Measurements from ENCODE around the gene ZBTB8OS. TPM values are rescaled to one million over a fixed set of nuclear protein-coding genes. Genes with fewer than 3 reads are reported as not detected.
"Not testable (repeated sequence)": the region's sequence is repeated elsewhere in the genome, so short reads cannot be mapped to it uniquely, and the experiment has no call there.

The ZBTB8OS gene
- total RNA-seq, 2 donors from 2014 or later: 12.5 to 22.7 TPM

- DNase-seq: peak in 1 of 4 donors; percentile 4
- Histone ChIP-seq H3K4me1 (no peaks in the 10 kb centered on the region), H3K36me3 (replicated peaks in 1 of 2; ENCODE audit: insufficient read depth in 1 of 2, low read depth in 2 of 2) (peaks cover 0 to 3% of the 10 kb centered on the region in 2 donors), H3K4me3 (no peak overlapping the region), H3K27me3 (no peaks in the 10 kb centered on the region), H3K9me3 (no peaks in the 10 kb centered on the region), H3K27ac (no peak overlapping the region)
- intact Hi-C loops (cut with DNase I): no loop called here
- 73 to 85% methylated on average over 16 of the region's 16 CpGs for WGBS, 2 donors
- TF ChIP-seq POLR2A (IDR thresholded peaks at IDR 0.05): no peak
- TF ChIP-seq CTCF (IDR thresholded peaks at IDR 0.05): no peak
- ATAC-seq: no peak
Measured at GRCh38 chr1:32636914-32637645, 13.3 kb downstream of the ZBTB8OS start.

GRCh38 chr1:32635508-32636277 is 14.7 kb downstream of the ZBTB8OS start:
- Histone ChIP-seq H3K4me3 (no peak overlapping the region), H3K27me3 (no peaks in the 10 kb centered on the region), H3K4me1 (no peaks in the 10 kb centered on the region), H3K9me3 (no peaks in the 10 kb centered on the region), H3K27ac (no peak overlapping the region), H3K36me3 (replicated peaks in 1 of 2; ENCODE audit: insufficient read depth in 1 of 2, low read depth in 2 of 2) (peaks cover 0 to 3% of the 10 kb centered on the region in 2 donors)
- no peak for TF ChIP-seq POLR2A (IDR thresholded peaks at IDR 0.05)
- TF ChIP-seq CTCF (IDR thresholded peaks at IDR 0.05): no peak
- DNase-seq (no peak), ATAC-seq (no peak)
- 94 to 96% methylated on average over 8 of the region's 8 CpGs for WGBS, 2 donors
- intact Hi-C loops (cut with DNase I): no loop called here

GRCh38 chr1:32632829-32633228 is 17.5 kb downstream of the ZBTB8OS start:
- Histone ChIP-seq H3K36me3 (replicated peaks in 1 of 2; ENCODE audit: insufficient read depth in 1 of 2, low read depth in 2 of 2) (peaks cover 0 to 3% of the 10 kb centered on the region in 2 donors), H3K4me3 (no peak overlapping the region), H3K27ac (no peak overlapping the region), H3K27me3 (no peaks in the 10 kb centered on the region), H3K4me1 (no peaks in the 10 kb centered on the region), H3K9me3 (no peaks in the 10 kb centered on the region)
- TF ChIP-seq POLR2A (IDR thresholded peaks at IDR 0.05): no peak
- DNase-seq (no peak), ATAC-seq (no peak)
- intact Hi-C loops (cut with DNase I): no loop called here
- 80 to 82% methylated on average over 2 of the region's 2 CpGs for WGBS, 2 donors

- H3K4me1 ChIP-seq; H3K36me3 ChIP-seq (replicated peaks in 1 of 2; ENCODE audit: insufficient read depth in 1 of 2, low read depth in 2 of 2); H3K4me3 ChIP-seq; H3K9me3 ChIP-seq; intact Hi-C loops (cut with DNase I); DNase-seq; H3K27ac ChIP-seq; ATAC-seq; H3K27me3 ChIP-seq: not testable (repeated sequence)
- 95 to 100% methylated on average over 3 to 4 of the region's 4 CpGs for WGBS, 2 donors
Measured at GRCh38 chr1:32630173-32630572, 20.2 kb downstream of the ZBTB8OS start.

DNA sequence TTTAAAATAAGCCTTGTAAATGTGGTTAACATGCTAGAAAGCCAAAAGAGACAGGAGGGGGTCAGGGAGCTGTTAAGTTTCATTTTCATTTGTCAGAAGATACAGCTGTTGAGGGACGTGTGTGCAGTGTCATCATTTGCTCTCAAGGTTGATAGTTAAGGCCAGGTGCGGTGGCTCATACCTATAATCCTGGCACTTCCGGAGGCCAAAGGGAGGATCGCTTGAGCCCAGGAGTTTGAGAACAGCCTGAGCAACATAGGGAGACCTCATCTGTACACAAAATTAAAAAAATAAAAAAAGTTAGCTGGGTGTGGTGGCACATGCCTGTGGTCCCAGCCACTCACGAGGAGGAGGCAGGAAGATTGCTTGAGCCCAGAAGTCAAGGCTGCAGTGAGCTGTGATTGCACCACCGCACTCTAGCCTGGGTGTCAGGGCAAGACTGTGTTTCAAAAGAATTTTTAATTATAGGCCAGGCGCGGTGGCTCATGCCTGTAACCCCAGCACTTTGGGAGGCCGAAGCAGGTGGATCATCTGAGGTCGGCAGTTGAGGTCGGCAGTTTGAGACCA is 22.7 kb downstream of the ZBTB8OS start:
- Histone ChIP-seq H3K4me3 (no peak overlapping the region), H3K36me3 (replicated peaks in 1 of 2; ENCODE audit: insufficient read depth in 1 of 2, low read depth in 2 of 2) (peaks cover 0 to 2% of the 10 kb centered on the region in 2 donors), H3K4me1 (no peaks in the 10 kb centered on the region), H3K9me3 (no peaks in the 10 kb centered on the region), H3K27ac (no peak overlapping the region), H3K27me3 (no peaks in the 10 kb centered on the region)
- intact Hi-C loops (cut with DNase I): no loop called here
- DNase-seq: no peak
- no peak for ATAC-seq
- TF ChIP-seq CTCF (IDR thresholded peaks at IDR 0.05) (no peak), POLR2A (IDR thresholded peaks at IDR 0.05) (no peak)
- 81 to 88% methylated on average over 11 of the region's 11 CpGs for WGBS, 2 donors

All from body of pancreas (tissue), 4 donors.